HAP-1 (cell line): ENCODE measurements around the gene ZMYND15.

ENCODE experiments used
- DNase-seq, 2 experiments: peaks; one replicate each; pipeline ENCODE4 v3.0.0-alpha.2; 2016 to 2020; ENCODE audit warnings: low spot score in 2 of 2
- H3K27me3 ChIP-seq: fragments of 250-450 bp; sonication (Bioruptor Pico); 2 replicates; pipeline ENCODE4 v1.5.1; 2020; ENCODE audit warnings: low read depth, mild to moderate bottlenecking, moderate library complexity
- H3K36me3 ChIP-seq: fragments of 250-450 bp; sonication (Bioruptor Pico); replicated peaks from 2 replicates; pipeline ENCODE4 v1.5.1; 2020; ENCODE audit warnings: mild to moderate bottlenecking
- H3K4me1 ChIP-seq: fragments of 250-450 bp; sonication (Bioruptor Pico); 2 replicates; pipeline ENCODE4 v1.5.1; 2020; ENCODE audit warnings: mild to moderate bottlenecking
- H3K4me3 ChIP-seq: fragments of 250-450 bp; sonication (Bioruptor Pico); 2 replicates; pipeline ENCODE4 v1.5.1; 2020; ENCODE audit warnings: mild to moderate bottlenecking, moderate library complexity
- H3K9me3 ChIP-seq: fragments of 250-450 bp; sonication (Bioruptor Pico); 2 replicates; pipeline ENCODE4 v1.5.1; 2020; ENCODE audit warnings: mild to moderate bottlenecking, moderate library complexity
- in situ Hi-C: fragments of 300-500 bp; cut with MboI; formaldehyde crosslinking; loops from 3 replicates; pipeline ENCODE4 v1.14.3; 2020; ENCODE audit warnings: low sequenced_read_pairs, inconsistent platforms, mixed read lengths

The ZMYND15 gene

GRCh38 chr17:4768298-4768697 lies 28.7 kb downstream of the ZMYND15 start:
- Histone ChIP-seq H3K27me3 (no peaks in the 10 kb centered on the region), H3K4me3 (no peak overlapping the region), H3K4me1 (no peaks in the 10 kb centered on the region), H3K36me3 (no peaks in the 10 kb centered on the region), H3K9me3 (no peaks in the 10 kb centered on the region)
- in situ Hi-C loops: no loop called here
- DNase-seq: no peak

GRCh38 chr17:4769628-4770027 lies 30.0 kb downstream of the ZMYND15 start:
- DNase-seq: no peak
- no peaks in the 10 kb centered on the region for H3K36me3 ChIP-seq
- H3K4me1 ChIP-seq: no peaks in the 10 kb centered on the region

GRCh38 chr17:4771519-4772234 lies 32.0 kb downstream of the ZMYND15 start, which contains the start of gene TM4SF5:
TSS of gene TM4SF5 (plus strand) at chr17:4771886. CDS start at chr17:4771923, 37 bp downstream.
- H3K9me3 ChIP-seq: no peaks in the 10 kb centered on the region
- H3K4me3 ChIP-seq: no peak within 1 kb of the TSS
- DNase-seq: no peak
- no peaks in the 10 kb centered on the region for H3K4me1 ChIP-seq
- H3K27me3 ChIP-seq: no peaks in the 10 kb centered on the region
- no peaks in the 10 kb centered on the region for H3K36me3 ChIP-seq
- in situ Hi-C loops: no loop called here

More at GRCh38 chr17:4769628-4770027, 30.0 kb downstream of the ZMYND15 start:
- in situ Hi-C loops: no loop called here
- H3K9me3 ChIP-seq: no peaks in the 10 kb centered on the region
- H3K4me3 ChIP-seq: no peak overlapping the region
- H3K27me3 ChIP-seq: no peaks in the 10 kb centered on the region

DNA sequence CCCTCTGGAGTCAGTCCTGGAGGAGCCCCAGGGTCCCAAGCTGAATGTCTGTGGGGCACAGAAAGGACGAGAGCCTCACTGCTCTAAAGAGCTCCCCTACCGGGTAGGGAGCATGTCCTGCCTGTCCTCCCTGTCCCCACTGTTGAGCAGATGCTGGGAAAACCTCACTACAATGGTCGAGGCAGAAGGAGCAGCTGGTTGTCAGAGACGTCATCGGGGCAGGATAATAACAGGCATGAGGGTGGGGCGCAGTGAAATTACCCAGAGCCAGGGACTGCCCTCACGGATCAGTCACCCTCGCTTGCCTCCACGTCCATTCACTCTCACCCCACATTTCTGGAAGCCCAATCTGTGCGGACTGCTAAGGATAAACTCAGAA lies 32.6 kb downstream of the ZMYND15 start:
- in situ Hi-C loops: no loop called here
- no peaks in the 10 kb centered on the region for H3K9me3 ChIP-seq
- H3K36me3 ChIP-seq: no peaks in the 10 kb centered on the region
- H3K4me1 ChIP-seq: no peaks in the 10 kb centered on the region
- H3K4me3 ChIP-seq: no peak overlapping the region
- no peak for DNase-seq
- H3K27me3 ChIP-seq: no peaks in the 10 kb centered on the region

GRCh38 chr17:4777969-4778760 lies 38.5 kb downstream of the ZMYND15 start:
- Histone ChIP-seq H3K27me3 (no peaks in the 10 kb centered on the region), H3K9me3 (no peaks in the 10 kb centered on the region), H3K36me3 (no peaks in the 10 kb centered on the region), H3K4me3 (no peak overlapping the region), H3K4me1 (no peaks in the 10 kb centered on the region)
- no peak for DNase-seq
- in situ Hi-C loops: no loop called here

DNA sequence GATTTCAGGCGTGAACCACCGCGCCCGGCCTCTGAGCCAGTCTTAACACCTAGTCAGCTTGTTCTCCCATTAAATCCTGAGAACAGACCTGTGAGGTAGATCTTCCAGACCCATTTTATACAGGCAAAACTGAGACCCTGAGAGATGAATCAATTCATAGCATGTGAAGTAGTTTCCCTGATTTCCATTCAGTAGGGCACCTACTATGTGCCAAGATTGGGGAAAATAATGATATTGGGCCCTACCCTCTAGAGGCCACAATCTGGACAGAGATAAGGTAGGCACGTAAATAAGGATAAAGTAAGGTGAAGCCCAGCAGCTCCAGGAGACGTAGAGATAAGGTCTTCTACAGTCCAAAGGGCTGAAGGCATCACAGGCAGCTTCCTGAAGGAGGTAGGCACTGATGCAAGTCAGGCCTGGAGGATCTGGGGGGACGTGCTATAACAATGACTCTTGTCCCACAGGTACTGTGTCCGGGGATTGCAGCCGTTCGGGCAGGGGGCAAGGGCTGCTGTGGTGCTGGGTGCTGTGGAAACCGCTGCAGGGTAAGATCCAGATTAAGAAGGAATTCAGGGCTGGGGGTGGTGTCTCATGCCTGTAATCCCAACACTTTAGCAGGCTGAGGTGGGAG lies 40.8 kb downstream of the ZMYND15 start:
- in situ Hi-C loops: no loop called here
- H3K36me3 ChIP-seq: no peaks in the 10 kb centered on the region
- H3K4me1 ChIP-seq: no peaks in the 10 kb centered on the region
- no peaks in the 10 kb centered on the region for H3K9me3 ChIP-seq
- H3K4me3 ChIP-seq: no peak overlapping the region
- 0 out of 2 replicates have a peak, but pooled peaks cover 2% of the 10 kb centered on the region for H3K27me3 ChIP-seq
- no peak for DNase-seq

GRCh38 chr17:4782652-4783051 lies 43.0 kb downstream of the ZMYND15 start:
- 0 out of 2 replicates have a peak, but pooled peaks cover 2% of the 10 kb centered on the region for H3K27me3 ChIP-seq
- H3K4me1 ChIP-seq: peaks cover 4% of the 10 kb centered on the region; the same call in 1 of the 2 replicates
- in situ Hi-C loops: no loop called here
- H3K9me3 ChIP-seq: no peaks in the 10 kb centered on the region; the same call in 1 of the 2 replicates
- no peak overlapping the region for H3K4me3 ChIP-seq
- no peaks in the 10 kb centered on the region for H3K36me3 ChIP-seq
- DNase-seq: no peak

GRCh38 chr17:4785311-4786105 lies 45.9 kb downstream of the ZMYND15 start:
- Histone ChIP-seq H3K27me3 (0 out of 2 replicates have a peak, but pooled peaks cover 2% of the 10 kb centered on the region), H3K4me1 (peaks cover 15% of the 10 kb centered on the region), H3K9me3 (peaks cover 3% of the 10 kb centered on the region; the same call in 1 of the 2 replicates), H3K4me3 (no peak overlapping the region), H3K36me3 (no peaks in the 10 kb centered on the region)
- in situ Hi-C loops: no loop called here
- no peak for DNase-seq

DNA sequence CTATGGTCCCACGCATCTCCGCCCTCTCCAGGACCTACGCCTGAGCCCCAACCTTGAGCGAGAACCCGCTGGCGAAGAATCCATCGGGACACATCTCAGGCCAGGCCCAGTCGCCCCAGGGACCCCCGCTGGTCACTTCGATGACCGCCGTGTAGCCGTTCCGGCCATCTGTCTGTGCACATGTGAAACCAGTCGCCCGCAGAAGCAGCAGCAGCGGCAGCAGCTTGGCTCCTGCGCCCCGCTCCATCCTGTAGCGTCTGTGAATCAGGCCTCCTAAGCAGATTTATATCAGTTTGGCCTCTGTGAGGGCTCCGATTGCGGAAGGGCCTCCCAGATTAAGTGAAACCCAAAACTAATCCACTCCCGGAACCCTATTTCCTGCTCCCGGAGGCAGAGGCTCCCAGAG lies 46.5 kb downstream of the ZMYND15 start, which contains the start of gene VMO1:
VMO1 (minus strand) TSS at position 259 of the 406 bp plus-strand sequence; CDS start at position 247, 12 bp downstream.
- peaks cover 3% of the 10 kb centered on the region; the same call in 1 of the 2 replicates for H3K9me3 ChIP-seq
- in situ Hi-C loops: no loop called here
- no peaks in the 10 kb centered on the region for H3K36me3 ChIP-seq
- 0 out of 2 replicates have a peak, but pooled peaks cover 2% of the 10 kb centered on the region for H3K27me3 ChIP-seq
- H3K4me1 ChIP-seq: peaks cover 15% of the 10 kb centered on the region
- no peak for DNase-seq
- H3K4me3 ChIP-seq: no peak within 1 kb of the TSS

- Histone ChIP-seq H3K27me3 (0 out of 2 replicates have a peak, but pooled peaks cover 2% of the 10 kb centered on the region), H3K9me3 (peaks cover 3% of the 10 kb centered on the region; the same call in 1 of the 2 replicates), H3K4me1 (peaks cover 15% of the 10 kb centered on the region), H3K36me3 (no peaks in the 10 kb centered on the region), H3K4me3 (no peak overlapping the region)
- in situ Hi-C loops: no loop called here
- no peak for DNase-seq
These were observed 46.9 kb downstream of the ZMYND15 start for GRCh38 chr17:4786516-4786915.

GRCh38 chr17:4788159-4788806 lies 48.6 kb downstream of the ZMYND15 start:
- in situ Hi-C loops: no loop called here
- no peaks in the 10 kb centered on the region for H3K36me3 ChIP-seq
- no peak overlapping the region for H3K4me3 ChIP-seq
- DNase-seq: no peak
- H3K27me3 ChIP-seq: 0 out of 2 replicates have a peak, but pooled peaks cover 2% of the 10 kb centered on the region
- peaks cover 15% of the 10 kb centered on the region for H3K4me1 ChIP-seq
- peaks cover 3% of the 10 kb centered on the region; the same call in 1 of the 2 replicates for H3K9me3 ChIP-seq

DNA sequence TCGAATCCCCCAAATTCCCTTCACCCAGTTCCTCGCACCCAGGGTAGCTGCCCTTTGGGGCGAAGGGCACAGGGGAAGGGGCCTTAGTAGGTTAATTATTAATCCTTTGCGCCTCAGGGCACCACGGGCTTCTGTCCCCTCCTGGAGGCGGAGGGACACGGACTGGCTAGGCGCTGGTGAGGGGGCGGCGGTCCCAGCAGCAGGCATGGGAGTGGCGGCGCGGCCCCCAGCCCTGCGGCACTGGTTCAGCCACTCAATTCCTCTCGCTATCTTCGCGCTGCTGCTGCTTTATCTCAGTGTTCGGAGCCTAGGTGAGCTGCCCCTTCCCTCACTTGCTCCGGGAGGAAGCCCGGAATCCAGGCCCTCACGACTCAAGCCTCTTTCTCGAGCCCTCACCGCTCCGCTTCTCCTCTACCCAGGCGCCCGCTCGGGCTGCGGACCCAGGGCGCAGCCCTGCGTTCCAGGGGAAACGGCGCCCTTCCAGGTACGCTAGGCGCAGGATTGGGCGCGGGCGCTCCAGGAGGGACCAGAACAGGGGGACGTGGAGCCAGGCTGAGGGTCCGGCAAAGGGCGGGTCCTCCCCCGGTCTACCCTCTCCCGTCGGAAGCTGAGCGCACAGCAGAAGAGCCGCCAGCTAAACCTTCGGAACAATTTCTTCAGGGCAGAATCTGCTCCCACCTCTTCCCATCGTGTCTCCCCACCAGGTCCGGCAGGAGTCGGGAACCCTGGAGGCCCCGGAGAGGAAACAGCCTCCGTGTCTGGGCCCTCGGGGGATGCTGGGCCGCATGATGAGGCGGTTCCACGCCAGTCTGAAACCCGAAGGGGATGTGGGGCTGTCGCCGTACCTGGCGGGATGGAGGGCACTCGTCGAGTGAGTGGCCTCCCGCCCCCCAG lies 49.4 kb downstream of the ZMYND15 start, which contains the start of gene GLTPD2:
GLTPD2 (plus strand) TSS at position 158 of the 894 bp plus-strand sequence; CDS start at position 206, 48 bp downstream.
- Histone ChIP-seq H3K36me3 (no peaks in the 10 kb centered on the region), H3K4me3 (peak within 1 kb of the TSS; percentile 37), H3K4me1 (peaks cover 15% of the 10 kb centered on the region), H3K9me3 (peaks cover 3% of the 10 kb centered on the region; the same call in 1 of the 2 replicates), H3K27me3 (no peaks in the 10 kb centered on the region)
- in situ Hi-C loops: no loop called here
- DNase-seq: no peak
